ENCODE data around the gene AK2. TPM values are rescaled to one million over a fixed set of nuclear protein-coding genes. Genes with fewer than 3 reads are reported as not detected.
A peak's percentile ranks its signal among the peaks of the same experiment; 100 is the strongest.
"Not testable (repeated sequence)": the region's sequence is repeated elsewhere in the genome, so short reads cannot be mapped to it uniquely, and the experiment has no call there.

Gene AK2
- total RNA-seq, 2 donors from 2014 or later: 120 to 123 TPM

DNA sequence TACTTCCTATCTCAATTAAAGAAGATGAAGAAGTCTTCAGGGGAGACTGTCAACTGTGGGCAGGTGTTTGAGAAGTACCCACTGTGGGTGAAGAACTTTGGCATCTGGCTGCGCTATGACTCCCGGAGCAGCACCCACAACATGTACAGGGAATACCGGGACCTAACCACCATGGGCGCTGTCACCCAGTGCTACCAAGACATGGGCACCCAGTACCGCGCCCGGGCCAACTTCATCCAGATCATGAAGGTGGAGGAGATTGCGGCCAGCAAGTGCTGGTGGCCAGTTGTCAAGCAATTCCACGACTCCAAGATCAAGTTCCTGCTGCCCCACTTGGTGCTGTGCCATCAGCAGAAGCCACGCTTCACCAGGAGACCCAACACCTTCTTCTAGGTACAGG, 56.6 kb downstream of the AK2 start:
- WGBS: 90% methylated on average over 10 of the region's 10 CpGs
- no peak for TF ChIP-seq POLR2AphosphoS5 (IDR thresholded peaks at IDR 0.05)
- TF ChIP-seq, protein P1, sequence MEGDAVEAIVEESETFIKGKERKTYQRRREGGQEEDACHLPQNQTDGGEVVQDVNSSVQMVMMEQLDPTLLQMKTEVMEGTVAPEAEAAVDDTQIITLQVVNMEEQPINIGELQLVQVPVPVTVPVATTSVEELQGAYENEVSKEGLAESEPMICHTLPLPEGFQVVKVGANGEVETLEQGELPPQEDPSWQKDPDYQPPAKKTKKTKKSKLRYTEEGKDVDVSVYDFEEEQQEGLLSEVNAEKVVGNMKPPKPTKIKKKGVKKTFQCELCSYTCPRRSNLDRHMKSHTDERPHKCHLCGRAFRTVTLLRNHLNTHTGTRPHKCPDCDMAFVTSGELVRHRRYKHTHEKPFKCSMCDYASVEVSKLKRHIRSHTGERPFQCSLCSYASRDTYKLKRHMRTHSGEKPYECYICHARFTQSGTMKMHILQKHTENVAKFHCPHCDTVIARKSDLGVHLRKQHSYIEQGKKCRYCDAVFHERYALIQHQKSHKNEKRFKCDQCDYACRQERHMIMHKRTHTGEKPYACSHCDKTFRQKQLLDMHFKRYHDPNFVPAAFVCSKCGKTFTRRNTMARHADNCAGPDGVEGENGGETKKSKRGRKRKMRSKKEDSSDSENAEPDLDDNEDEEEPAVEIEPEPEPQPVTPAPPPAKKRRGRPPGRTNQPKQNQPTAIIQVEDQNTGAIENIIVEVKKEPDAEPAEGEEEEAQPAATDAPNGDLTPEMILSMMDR (IDR thresholded peaks at IDR 0.05): no peak
- no peak for TF ChIP-seq POLR2A (IDR thresholded peaks at IDR 0.05)
- DNase-seq (ENCODE audit: low spot score): no peak
- intact Hi-C loops (cut with DNase I): no loop called here
- H3K9me3 ChIP-seq: no peaks in the 10 kb centered on the region
- H3K27me3 ChIP-seq (replicated peaks; ENCODE audit: insufficient read depth): no peaks in the 10 kb centered on the region
- H3K4me3 ChIP-seq: no peak overlapping the region
- peaks cover 4% of the 10 kb centered on the region for H3K4me1 ChIP-seq (replicated peaks)
- no peaks in the 10 kb centered on the region for H3K36me3 ChIP-seq
- no peak overlapping the region for H3K27ac ChIP-seq

DNA sequence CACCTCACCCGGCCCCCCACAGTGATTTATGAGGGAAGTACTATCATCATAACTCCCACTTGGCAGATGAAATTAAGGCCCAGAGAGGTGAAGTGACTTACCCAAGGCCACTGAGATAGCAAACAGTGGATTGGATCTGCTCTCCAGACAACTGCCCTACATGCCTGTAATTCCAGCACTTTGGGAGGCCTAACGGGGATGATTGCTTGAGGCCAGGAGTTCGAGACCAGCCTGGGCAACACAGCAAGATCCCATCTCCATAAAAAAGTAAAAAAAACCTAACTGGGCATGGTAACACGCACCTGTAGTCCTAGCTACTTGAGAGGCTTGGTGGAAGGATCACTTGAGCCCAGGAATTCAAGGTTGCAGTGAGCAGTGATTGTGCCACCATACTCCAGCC, 57.8 kb downstream of the AK2 start:
- no peaks in the 10 kb centered on the region for H3K36me3 ChIP-seq
- peaks cover 4% of the 10 kb centered on the region for H3K4me1 ChIP-seq (replicated peaks)
- no peak overlapping the region for H3K4me3 ChIP-seq
- intact Hi-C loops (cut with DNase I): no loop called here
- DNase-seq (ENCODE audit: low spot score): no peak
- WGBS: 92% methylated on average over 4 of the region's 4 CpGs
- H3K9me3 ChIP-seq: no peaks in the 10 kb centered on the region
- no peak overlapping the region for H3K27ac ChIP-seq
- TF ChIP-seq POLR2AphosphoS5 (IDR thresholded peaks at IDR 0.05) (no peak), POLR2A (IDR thresholded peaks at IDR 0.05) (no peak)
- TF ChIP-seq, protein P1 (IDR thresholded peaks at IDR 0.05): no peak
- H3K27me3 ChIP-seq (replicated peaks; ENCODE audit: insufficient read depth): no peaks in the 10 kb centered on the region

DNA sequence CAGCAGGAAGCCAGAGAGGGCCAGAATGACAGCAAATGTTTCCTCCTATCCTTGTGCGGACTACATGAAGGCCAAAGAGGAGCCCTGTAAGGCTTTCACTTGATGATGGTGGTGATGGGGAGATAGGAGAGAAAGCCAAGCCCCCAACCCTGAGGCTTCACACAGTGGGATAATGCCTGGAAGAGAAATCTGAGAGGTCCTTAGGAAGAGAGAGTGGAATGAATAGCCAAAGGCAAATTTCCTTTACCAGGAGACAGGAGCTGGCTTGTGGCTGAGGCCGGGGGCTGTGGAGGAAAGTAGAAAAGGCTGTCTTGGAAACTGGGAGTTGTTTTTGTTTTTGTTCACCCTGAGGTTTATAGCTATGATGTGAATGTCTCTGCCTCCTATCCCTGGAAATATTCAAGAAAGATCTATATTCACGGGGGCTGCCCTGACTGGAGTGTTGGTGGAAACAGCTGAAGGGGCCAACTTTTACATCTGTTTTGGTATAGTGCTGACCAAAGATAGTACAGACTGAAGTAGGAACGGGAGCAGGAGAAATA, 59.1 kb downstream of the AK2 start:
- Histone ChIP-seq H3K4me3 (no peak overlapping the region), H3K9me3 (no peaks in the 10 kb centered on the region), H3K4me1 (replicated peaks) (peaks cover 4% of the 10 kb centered on the region), H3K36me3 (no peaks in the 10 kb centered on the region), H3K27ac (no peak overlapping the region), H3K27me3 (replicated peaks; ENCODE audit: insufficient read depth) (no peaks in the 10 kb centered on the region)
- 70% methylated on average over 4 of the region's 4 CpGs for WGBS
- TF ChIP-seq POLR2AphosphoS5 (IDR thresholded peaks at IDR 0.05) (no peak), POLR2A (IDR thresholded peaks at IDR 0.05) (no peak)
- TF ChIP-seq, protein P1 (IDR thresholded peaks at IDR 0.05): no peak
- DNase-seq (ENCODE audit: low spot score): no peak
- intact Hi-C loops (cut with DNase I): no loop called here

DNA sequence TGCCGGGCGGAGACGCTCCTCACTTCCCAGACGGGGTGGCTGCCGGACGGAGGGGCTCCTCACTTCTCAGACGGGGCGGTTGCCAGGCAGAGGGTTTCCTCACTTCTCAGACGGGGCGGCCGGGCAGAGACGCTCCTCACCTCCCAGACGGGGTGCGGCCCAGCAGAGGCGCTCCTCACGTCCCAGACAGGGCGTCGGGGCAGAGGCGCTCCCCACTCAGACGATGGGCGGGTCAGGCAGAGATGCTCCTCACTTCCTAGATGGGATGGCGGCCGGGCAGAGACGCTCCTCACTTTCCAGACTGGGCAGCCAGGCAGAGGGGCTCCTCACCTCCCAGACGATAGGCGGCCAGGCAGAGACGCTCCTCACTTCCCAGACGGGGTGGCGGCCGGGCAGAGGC, 61.6 kb downstream of the AK2 start:
- H3K36me3 ChIP-seq; H3K27ac ChIP-seq; H3K27me3 ChIP-seq (replicated peaks; ENCODE audit: insufficient read depth); H3K9me3 ChIP-seq; DNase-seq (ENCODE audit: low spot score); intact Hi-C loops (cut with DNase I); H3K4me3 ChIP-seq; H3K4me1 ChIP-seq (replicated peaks): not testable (repeated sequence)
- 94% methylated on average over 20 of the region's 30 CpGs for WGBS

DNA sequence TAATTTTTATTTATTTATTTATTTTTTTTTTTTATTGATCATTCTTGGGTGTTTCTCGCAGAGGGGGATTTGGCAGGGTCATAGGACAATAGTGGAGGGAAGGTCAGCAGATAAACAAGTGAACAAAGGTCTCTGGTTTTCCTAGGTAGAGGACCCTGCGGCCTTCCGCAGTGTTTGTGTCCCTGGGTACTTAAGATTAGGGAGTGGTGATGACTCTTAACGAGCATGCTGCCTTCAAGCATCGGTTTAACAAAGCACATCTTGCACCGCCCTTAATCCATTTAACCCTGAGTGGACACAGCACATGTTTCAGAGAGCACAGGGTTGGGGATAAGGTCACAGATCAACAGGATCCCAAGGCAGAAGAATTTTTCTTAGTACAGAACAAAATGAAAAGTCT, 63.2 kb downstream of the AK2 start:
- intact Hi-C loops (cut with DNase I); DNase-seq (ENCODE audit: low spot score); H3K27me3 ChIP-seq (replicated peaks; ENCODE audit: insufficient read depth); H3K4me1 ChIP-seq (replicated peaks); H3K9me3 ChIP-seq; H3K36me3 ChIP-seq: not testable (repeated sequence)
- H3K27ac ChIP-seq: peak overlapping the region in 1 of 2 donors; percentile 52
- peak overlapping the region in 1 of 2 donors; percentile 46 for H3K4me3 ChIP-seq
- WGBS: 34% methylated on average over 6 of the region's 6 CpGs

DNA sequence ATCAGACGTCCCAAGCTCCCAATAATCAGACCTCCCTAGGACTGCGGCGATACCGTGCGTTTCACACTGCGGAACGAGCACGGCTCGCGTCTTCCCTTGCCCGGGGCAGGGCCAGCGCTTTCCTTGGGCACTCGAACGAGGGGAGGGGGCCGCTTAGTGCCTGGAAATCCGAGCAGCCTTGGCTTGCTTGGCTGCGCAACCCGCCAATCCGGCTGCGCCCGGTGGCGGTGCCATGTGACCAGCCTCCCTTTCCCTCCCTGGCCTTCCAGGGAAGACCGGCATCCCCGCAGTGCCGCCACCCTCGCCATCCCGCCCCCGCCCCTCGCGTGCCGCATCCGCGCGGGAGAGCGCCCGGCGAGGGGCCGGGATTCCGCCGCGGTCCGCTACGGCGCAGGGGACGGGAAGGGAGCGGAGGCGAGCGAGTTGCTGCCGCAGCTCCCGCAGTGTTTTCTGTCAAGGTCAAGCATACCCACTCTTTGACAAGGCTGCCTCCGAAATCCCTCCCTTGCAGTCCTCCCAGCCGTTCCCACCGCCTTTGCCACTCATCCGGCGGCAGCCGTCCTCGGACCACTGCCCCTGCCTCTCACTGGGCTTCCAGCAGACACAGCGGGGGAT, 63.8 kb downstream of the AK2 start:
- H3K27ac ChIP-seq: peak overlapping the region; percentile 52 to 60
- WGBS: under 1% methylated on average over 31 of the region's 58 CpGs
- H3K27me3 ChIP-seq (replicated peaks; ENCODE audit: insufficient read depth): no peaks in the 10 kb centered on the region
- intact Hi-C loops (cut with DNase I): no loop called here
- TF ChIP-seq POLR2A (IDR thresholded peaks at IDR 0.05) (peak; percentile 57), POLR2AphosphoS5 (IDR thresholded peaks at IDR 0.05) (peak; percentile 77)
- TF ChIP-seq, protein P1 (IDR thresholded peaks at IDR 0.05): no peak
- H3K4me3 ChIP-seq: peak overlapping the region; percentile 46 to 47
- no peaks in the 10 kb centered on the region for H3K36me3 ChIP-seq
- no peaks in the 10 kb centered on the region for H3K4me1 ChIP-seq (replicated peaks)
- DNase-seq (ENCODE audit: low spot score): peak; percentile 76
- no peaks in the 10 kb centered on the region for H3K9me3 ChIP-seq
